HG02610 (cell line): ENCODE measurements around the gene GRAP2.

Source experiments
- ATAC-seq: cut with Tn5 transposase; IDR thresholded peaks from one replicate; pipeline ENCODE4 v1.9.1; 2021; ENCODE audit warnings: mild to moderate bottlenecking, moderate library complexity; ENCODE audit not compliant: unreplicated experiment

The GRAP2 gene

DNA sequence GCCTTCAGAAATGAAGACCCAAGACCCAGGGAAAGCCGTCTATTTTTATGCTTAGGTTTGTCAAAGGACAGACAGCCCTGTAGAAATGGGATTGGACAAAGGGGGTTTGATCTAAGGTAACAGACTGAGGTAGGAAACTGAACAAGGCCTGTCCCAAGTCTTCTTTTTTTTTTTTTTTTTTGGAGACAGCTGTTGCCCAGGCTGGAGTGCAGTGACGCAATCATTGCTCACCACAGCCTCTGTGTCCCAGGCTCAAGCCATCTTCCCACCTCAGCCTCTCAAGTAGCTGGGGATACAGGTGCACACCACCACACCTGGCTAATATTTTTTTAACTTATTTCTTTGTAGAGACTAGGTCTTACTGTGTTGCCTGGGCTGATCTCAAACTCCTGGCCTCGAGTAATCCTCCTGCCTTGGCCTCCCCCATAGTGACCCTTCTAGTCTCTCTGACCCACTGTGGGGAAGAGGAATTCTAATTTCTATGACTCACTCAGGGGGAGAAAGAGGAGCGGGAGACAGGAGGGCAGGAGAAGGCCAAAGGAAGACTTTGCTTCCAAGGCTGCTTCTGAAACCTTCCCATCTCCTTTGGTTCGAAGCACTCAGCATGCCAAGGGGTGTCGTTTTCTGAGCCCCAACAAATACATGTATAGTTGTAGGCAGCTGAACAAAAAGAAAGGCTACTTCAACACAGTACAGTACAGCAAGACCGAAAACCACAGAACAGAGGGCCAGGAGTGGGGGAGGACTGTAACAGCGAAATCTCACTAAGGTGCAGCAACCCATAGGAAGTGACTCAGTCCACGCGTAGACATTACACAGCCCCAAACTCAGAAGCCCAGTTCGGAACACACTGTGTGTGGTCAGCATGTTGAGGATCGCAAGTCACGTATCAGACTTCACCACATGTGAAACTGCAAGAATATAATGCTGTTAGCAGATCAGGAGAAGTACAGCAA, 60.2 kb downstream of the GRAP2 start:
- peak; percentile 91 for ATAC-seq

GRCh38 chr22:39962071-39962470, 61.2 kb downstream of the GRAP2 start:
- no peak for ATAC-seq

- ATAC-seq = no peak
Measured at GRCh38 chr22:39965748-39966147, 64.9 kb downstream of the GRAP2 start.

DNA sequence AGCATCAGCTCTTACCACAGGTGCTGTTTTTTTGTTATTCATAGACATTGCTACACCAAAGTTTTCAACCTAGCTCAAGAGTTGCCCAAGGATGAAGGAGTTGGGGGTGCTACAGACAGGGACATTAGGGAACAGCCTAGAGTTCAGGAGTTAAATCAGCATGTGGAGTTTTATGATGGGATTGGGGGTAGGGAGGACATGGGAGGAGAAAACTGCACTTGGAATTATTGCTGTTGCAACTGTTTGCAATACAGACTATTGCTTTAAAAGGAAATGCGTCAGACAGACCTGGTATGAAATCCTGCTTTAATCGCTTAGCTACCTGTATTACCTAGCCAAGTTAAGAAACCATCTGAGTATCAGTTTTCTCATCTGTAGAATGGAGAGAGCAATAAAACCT, 65.6 kb downstream of the GRAP2 start:
- no peak for ATAC-seq

- no peak for ATAC-seq
Measured at GRCh38 chr22:39967103-39967829, 66.4 kb downstream of the GRAP2 start.

GRCh38 chr22:39967996-39968972, 67.4 kb downstream of the GRAP2 start:
- ATAC-seq = no peak

DNA sequence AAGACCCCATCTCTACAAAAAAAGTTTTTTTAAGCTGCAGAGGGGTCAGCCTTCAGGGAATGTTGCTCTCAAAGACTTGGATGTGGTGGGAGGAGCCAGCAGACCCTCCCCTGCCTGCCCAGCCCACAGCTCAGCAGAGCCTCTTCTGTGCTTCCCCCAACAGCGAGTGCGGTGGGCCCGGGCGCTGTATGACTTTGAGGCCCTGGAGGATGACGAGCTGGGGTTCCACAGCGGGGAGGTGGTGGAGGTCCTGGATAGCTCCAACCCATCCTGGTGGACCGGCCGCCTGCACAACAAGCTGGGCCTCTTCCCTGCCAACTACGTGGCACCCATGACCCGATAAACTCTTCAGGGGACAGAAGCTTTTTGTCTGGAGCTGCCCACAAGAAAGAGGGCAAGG, 69.9 kb downstream of the GRAP2 start:
- ATAC-seq = no peak

GRCh38 chr22:39972641-39973040, 71.8 kb downstream of the GRAP2 start:
- no peak for ATAC-seq

DNA sequence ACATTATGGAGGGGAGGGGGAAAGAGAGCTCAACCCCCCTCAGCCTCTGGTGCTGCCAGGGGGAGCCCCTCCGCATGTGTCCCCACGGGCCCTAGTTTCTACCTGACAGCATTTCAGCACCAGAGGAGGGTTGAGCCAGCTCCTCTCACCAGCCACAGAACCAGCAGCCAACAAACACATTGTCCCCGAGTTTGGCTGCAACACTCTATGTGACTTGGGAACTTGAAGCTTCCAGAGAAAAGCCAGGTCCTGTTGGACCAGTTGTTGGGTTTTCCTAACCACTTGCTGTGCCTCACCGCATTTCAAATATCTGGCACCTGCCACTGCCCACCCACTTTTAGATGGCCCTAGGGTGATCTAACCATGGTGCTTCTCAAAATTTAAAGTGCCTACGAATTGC, 72.8 kb downstream of the GRAP2 start:
- ATAC-seq = no peak

- no peak for ATAC-seq
Measured at GRCh38 chr22:39974065-39974464, 73.2 kb downstream of the GRAP2 start.

- ATAC-seq = no peak
Measured at GRCh38 chr22:39979048-39979447, 78.2 kb downstream of the GRAP2 start.

- ATAC-seq = no peak
Measured at GRCh38 chr22:39979458-39979857, 78.6 kb downstream of the GRAP2 start.

GRCh38 chr22:39980596-39980995, 79.7 kb downstream of the GRAP2 start:
- ATAC-seq = no peak

- no peak for ATAC-seq
Measured at GRCh38 chr22:39983346-39983745, 82.5 kb downstream of the GRAP2 start.

- no peak for ATAC-seq
Measured at GRCh38 chr22:39984006-39984405, 83.1 kb downstream of the GRAP2 start.

- no peak for ATAC-seq
Measured at GRCh38 chr22:39984746-39985145, 83.9 kb downstream of the GRAP2 start.

- ATAC-seq = no peak
Measured at GRCh38 chr22:39985383-39986035, 84.6 kb downstream of the GRAP2 start.

DNA sequence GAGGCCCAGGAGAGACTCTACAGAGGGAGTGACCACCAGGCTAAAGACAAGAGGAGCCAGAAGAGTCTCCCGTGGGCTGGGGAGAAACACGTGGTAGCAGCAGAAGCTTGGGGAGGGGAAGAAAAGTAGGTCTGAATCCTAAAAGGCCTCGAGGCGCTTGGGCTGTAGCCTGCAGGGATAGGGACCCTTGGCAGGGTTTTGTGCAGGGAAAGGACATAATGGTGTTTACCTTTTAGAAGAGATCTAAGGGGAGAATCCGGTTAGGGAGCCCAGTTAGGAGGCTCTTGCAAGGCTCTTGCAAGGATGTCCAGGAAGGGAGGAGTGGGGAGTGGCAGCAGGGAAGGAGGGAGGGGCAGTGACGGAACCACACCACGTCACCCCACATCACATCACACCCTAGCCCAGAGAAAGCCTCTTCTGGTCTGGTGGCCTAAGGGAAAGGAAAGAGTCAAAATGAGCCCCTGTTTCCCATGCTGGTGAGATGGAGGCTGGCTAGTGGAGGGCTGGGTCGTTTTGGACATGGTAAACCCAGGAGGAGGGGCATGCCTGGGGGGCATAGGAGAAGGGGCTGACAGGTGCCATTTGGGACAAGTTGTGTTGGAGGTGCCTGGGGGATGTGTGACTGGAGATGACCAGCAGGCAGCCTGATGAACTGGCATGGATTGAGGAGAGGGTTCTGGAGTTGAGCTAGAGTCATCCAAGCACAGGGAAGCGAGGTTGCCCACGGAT, 87.7 kb downstream of the GRAP2 start:
- ATAC-seq = no peak

GRCh38 chr22:39989633-39990032, 88.7 kb downstream of the GRAP2 start:
- ATAC-seq = no peak

- ATAC-seq = no peak
Measured at GRCh38 chr22:39990686-39991085, 89.8 kb downstream of the GRAP2 start.
